Glomerular visceral epithelial cell (primary cell): ENCODE data around the gene NGEF.

Experiments
- DNase-seq: peaks from one replicate; pipeline ENCODE4 v3.0.0-alpha.2; 2016; ENCODE audit errors: extremely low spot score

Gene NGEF

DNA sequence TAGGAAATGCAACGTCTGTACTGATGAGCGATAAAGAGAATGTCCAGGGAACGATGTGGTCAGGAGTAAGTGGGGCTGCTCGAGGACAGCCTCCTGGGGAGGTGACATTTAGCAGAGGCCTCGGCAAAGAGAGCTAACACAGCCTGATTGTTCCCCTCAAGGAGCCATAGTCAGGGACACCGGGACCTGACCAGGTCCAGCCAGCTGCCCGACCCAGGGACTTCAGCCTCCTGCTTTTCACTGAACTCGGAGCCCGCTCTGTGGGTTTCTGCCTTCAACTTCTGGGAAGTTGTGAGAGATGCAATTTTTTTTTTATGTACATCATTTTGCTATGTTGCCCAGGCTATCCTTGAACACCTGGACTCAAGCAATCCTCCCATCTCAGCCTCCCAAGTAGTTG, 29.5 kb upstream of the NGEF start:
- DNase-seq, result no peak

DNA sequence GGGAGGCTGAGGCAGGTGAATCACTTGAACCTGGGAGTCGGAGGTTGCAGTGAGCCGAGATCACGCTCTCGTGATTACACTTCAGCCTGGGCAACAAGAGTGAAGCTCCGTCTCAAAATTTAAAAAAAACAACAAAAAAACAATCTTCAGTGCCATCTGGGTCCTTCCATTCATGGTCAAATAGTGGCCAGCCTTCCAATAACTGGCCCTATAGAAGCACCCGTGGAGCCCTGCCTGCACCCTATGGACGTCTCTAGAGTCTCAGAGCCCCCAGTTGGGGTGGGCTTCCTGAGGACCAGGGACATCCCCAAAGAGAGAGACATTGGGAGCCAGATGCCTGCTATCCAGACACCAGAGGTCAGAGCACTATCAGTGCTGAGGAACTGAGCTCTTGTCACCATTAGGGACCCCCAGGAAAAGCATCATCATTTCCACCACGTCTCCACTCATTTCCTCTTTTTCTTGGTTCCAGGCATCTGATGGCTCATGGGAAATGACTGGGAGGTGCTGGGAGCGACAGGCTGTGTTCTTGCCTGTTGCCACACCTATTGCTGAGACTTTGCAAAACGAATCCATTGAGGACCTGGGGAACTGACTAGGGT, 28.8 kb upstream of the NGEF start:
- DNase-seq, result no peak

GRCh38 chr2:233040571-233040970, 27.5 kb upstream of the NGEF start:
- DNase-seq, result no peak

DNA sequence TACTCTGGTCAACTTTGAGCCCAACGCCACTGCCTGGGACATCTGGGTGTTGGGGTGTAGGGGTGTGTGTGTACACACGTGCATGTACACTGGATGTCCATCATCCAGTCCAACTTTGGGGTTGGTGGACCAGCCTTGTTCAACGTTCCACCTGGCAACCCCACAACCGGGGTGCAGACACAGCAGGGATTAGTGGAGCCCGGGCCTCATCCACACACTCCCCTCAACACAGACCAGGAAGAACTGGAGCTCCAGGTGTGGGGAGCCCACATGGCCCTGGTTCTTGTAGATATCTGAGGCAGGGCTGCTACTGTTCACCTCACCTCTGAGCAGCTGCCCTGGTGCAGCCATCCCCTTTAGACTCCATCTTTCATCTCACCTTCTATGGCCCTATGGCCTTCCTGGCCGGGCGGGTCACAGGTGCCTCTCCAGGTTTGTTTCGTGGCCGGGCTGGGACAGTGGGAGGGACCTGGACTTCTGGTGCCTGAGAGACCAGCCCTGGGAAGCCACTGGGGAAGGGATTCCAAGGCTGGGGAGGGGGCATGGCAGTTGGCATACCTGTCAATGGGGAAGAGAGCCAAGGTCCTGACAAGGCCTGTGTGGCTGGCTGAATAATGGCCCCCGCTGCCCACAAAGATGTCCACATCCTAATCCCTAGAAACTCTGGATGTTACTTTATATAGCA, 26.9 kb upstream of the NGEF start:
- no peak for DNase-seq

DNA sequence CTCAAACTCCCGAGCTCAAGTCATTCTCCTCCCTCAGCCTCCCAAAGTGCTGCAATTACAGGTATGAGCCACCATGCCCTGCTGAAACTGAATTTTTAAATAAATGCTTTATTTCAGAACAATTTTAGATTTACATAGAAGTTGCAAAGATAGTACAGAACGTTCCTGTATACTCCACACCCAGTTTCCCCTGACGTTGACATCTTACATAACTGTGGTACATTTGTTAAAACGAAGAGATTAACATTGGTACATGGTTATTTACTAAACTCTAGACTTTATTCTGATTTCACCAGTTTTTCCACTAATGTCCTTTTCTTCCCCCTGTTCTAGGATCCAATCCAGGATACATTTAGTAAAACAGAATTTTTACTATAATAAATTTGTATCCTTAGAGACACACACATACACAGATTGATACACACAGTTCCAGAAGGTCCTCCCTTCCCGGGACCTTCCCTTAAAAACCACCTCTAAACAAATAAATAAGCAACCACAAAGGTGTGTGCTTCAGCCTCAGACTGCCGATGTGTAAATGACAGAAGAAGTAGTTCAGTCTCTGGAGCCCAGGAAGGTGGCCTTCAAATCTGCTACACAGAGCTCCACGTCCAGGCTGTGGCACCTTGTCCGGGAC, 26.3 kb upstream of the NGEF start:
- DNase-seq, result no peak

GRCh38 chr2:233037078-233037477, 24.0 kb upstream of the NGEF start:
- DNase-seq, result no peak

DNA sequence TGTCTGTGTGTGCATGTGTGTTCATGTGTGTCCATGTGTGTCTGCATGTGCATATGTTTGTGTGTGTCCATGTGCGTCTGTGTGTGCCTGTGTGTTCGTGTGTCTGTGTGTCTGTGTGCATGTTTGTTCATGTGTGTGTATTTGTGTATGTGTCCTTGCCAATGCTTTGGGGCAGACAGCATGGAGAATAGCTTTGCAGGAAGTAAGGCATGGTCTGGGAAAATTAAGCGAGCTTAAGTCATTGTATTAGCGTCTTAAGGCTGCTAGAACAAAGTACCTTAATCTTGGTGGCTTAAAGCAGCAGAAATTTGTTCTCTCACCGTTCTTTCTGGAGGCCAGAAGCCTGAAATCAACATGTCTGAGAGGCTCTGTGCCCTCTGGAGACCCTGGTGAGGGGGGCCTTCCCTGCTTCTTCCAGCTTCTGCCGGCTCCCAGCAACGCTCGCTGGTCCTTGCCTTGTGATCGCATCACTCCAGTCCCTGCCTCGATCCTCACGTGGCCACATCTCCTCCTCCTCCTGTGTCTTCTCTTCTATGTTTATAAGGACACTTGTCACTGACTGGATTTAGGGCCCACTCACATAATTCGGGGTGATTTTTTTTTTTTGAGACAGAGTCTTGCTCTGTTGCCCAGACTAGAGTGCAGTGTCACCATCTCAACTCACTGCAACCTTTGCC, 23.2 kb upstream of the NGEF start:
- DNase-seq, result no peak

GRCh38 chr2:233035426-233036161, 22.5 kb upstream of the NGEF start:
- no peak for DNase-seq

GRCh38 chr2:233034091-233034882, 21.2 kb upstream of the NGEF start:
- DNase-seq, result no peak

GRCh38 chr2:233033672-233034071, 20.6 kb upstream of the NGEF start:
- DNase-seq, result peak; percentile 42

DNA sequence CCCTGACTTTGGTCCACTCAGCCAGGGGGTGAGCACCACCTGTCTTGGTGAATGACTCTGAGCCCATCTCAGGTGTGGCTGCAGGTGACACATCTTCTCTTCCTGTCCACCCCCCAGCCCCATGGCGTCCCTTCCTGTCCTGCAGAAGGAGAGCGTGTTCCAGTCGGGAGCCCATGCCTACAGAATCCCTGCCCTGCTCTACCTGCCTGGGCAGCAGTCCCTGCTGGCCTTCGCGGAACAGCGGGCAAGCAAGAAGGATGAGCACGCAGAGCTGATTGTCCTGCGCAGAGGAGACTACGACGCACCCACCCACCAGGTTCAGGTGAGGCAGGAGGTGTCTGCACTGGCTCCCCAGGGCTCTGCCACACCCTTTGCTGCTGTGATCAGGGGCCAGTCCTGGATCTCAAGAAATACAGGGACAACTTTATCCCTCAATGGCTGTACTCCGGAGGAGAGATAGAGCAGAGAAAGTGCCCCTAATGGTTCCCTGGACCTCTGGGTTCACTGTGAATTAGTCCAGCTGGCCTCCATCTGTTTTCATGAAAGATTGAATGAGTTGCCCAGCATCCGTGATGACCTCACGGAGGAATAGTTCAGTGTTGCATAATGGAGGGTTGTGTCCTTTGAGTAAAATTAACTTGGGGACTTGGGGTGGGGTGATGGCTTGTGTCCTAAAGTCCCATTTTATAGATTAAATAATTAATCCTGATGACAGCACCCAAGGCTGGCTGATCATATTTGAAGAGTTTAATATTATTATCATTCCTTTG, 19.7 kb upstream of the NGEF start, which contains the start of gene NEU2:
Gene NEU2, plus strand, starts transcription at position 122 of the 770 bp plus-strand sequence. Its CDS starts 0 bp downstream, at position 122.
- DNase-seq, result no peak

- DNase-seq, result no peak
Observed at GRCh38 chr2:233031556-233032500, 18.8 kb upstream of the NGEF start.

GRCh38 chr2:233029321-233029720, 16.3 kb upstream of the NGEF start:
- DNase-seq, result peak; percentile 7

GRCh38 chr2:233026198-233026813, 13.2 kb upstream of the NGEF start:
- peak; percentile 24 for DNase-seq

- DNase-seq, result no peak
Observed at GRCh38 chr2:233025706-233026105, 12.7 kb upstream of the NGEF start.

DNA sequence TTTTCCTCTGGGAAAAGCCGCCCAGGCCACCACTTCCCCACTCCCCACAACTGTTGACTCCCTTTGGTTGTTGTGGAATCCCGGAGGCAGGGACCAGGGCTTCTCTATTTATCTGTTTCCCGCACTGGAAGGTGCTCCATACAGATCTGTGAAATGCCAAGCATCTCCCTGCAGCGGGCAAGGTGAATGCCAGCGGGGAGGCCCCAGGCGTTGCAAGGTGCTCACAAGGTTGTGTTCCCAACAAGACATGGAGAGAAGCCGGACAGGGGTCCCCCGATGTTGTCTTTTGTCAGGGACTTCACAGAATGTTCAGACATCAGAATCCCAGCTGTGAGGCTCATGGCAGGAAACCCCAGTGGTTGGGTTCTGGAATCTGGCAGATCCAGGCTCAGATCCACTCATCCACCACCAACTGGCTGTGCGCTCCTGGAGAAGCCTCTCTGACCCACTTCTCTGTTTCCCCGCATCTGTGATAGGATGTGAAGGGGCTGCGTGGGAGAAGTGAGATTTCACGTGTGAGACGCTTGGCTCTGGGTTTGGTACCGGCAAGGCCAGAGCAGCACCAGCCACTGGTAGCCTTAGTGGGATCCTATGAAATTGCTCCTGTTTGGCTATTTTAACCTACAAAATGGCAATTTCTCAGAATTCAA, 10.8 kb upstream of the NGEF start:
- no peak for DNase-seq

- no peak for DNase-seq
Observed at GRCh38 chr2:233023007-233023760, 10.1 kb upstream of the NGEF start.
